Astrocyte (in vitro differentiated cells and primary cell): ENCODE results near the gene GRIA2. TPM values are rescaled to one million over a fixed set of nuclear protein-coding genes. Genes with fewer than 3 reads are reported as not detected.

Source experiments
- DNase-seq: peaks from one replicate; pipeline ENCODE4 v3.0.0-alpha.2; 2010; ENCODE audit warnings: low read depth
- FAIRE-seq: peaks from 2 replicates; lab custom pipeline; 2011; peaks lifted over from hg19 to GRCh38; lab: Jason Lieb, UNC
- H2AFZ ChIP-seq: 2 replicates; pipeline ENCODE4 v1.6.0; 2012; ENCODE audit warnings: low read depth, low read length, inconsistent platforms
- H3K27ac ChIP-seq: 2 replicates; pipeline ENCODE4 v1.5.1; 2011; ENCODE audit warnings: low read depth, low read length, inconsistent platforms
- H3K27me3 ChIP-seq: 2 replicates; pipeline ENCODE4 v1.6.0; 2011; ENCODE audit warnings: low read length, inconsistent platforms; ENCODE audit not compliant: insufficient read depth
- H3K36me3 ChIP-seq: 2 replicates; pipeline ENCODE4 v1.5.1; 2011; ENCODE audit warnings: low read length, inconsistent platforms; ENCODE audit not compliant: insufficient read depth
- H3K4me1 ChIP-seq: 2 replicates; pipeline ENCODE4 v1.5.1; 2011; ENCODE audit warnings: low read length, inconsistent platforms; ENCODE audit not compliant: insufficient read depth
- H3K4me2 ChIP-seq: 2 replicates; pipeline ENCODE4 v1.6.0; 2012; ENCODE audit warnings: low read length, inconsistent platforms
- H3K4me3 ChIP-seq: 2 replicates; pipeline ENCODE4 v1.5.1; 2011; ENCODE audit warnings: low read depth, mild to moderate bottlenecking, low read length, inconsistent platforms; ENCODE audit not compliant: insufficient read depth
- H3K79me2 ChIP-seq: 2 replicates; pipeline ENCODE4 v1.6.0; 2012; ENCODE audit warnings: mild to moderate bottlenecking, low read length, inconsistent platforms; ENCODE audit not compliant: insufficient read depth
- H3K9ac ChIP-seq: 2 replicates; pipeline ENCODE4 v1.6.0; 2012; ENCODE audit warnings: mild to moderate bottlenecking, low read length, inconsistent platforms
- H3K9me3 ChIP-seq: 2 replicates; pipeline ENCODE4 v1.5.1; 2012; ENCODE audit warnings: low read depth, mild to moderate bottlenecking, low read length, inconsistent platforms; ENCODE audit not compliant: insufficient read depth
- H4K20me1 ChIP-seq: 2 replicates; pipeline ENCODE4 v1.6.0; 2012; ENCODE audit warnings: low read length, inconsistent platforms; ENCODE audit not compliant: insufficient read depth
- H3K27ac Mint-ChIP-seq: one replicate; pipeline ENCODE4 v1.8.0; 2021; ENCODE audit warnings: mild to moderate bottlenecking, mixed read lengths; ENCODE audit not compliant: unreplicated experiment
- H3K27me3 Mint-ChIP-seq: one replicate; pipeline ENCODE4 v1.8.0; 2021; ENCODE audit warnings: low read depth, mixed read lengths; ENCODE audit not compliant: unreplicated experiment
- H3K36me3 Mint-ChIP-seq: one replicate; pipeline ENCODE4 v1.8.0; 2021; ENCODE audit warnings: low read depth, mixed read lengths; ENCODE audit not compliant: unreplicated experiment
- H3K4me1 Mint-ChIP-seq: one replicate; pipeline ENCODE4 v1.8.0; 2021; ENCODE audit warnings: low read depth, mixed read lengths; ENCODE audit not compliant: unreplicated experiment
- H3K4me3 Mint-ChIP-seq: one replicate; pipeline ENCODE4 v1.8.0; 2021; ENCODE audit warnings: mild to moderate bottlenecking, moderate library complexity, mixed read lengths; ENCODE audit not compliant: unreplicated experiment
- H3K9me3 Mint-ChIP-seq: one replicate; pipeline ENCODE4 v1.8.0; 2021; ENCODE audit warnings: mild to moderate bottlenecking, mixed read lengths; ENCODE audit not compliant: unreplicated experiment
- EZH2 ChIP-seq: IDR thresholded peaks from 2 replicates; pipeline ENCODE4 v1.6.1; 2012; ENCODE audit warnings: mild to moderate bottlenecking, low read length, inconsistent platforms; ENCODE audit not compliant: insufficient read depth
- total RNA-seq: library from RNA; stranded (reverse); gene quantifications from 2 replicates; pipeline ENCODE4 v1.2.1, GENCODE V29; 2021
- TF ChIP-seq, protein P1 (sequence below): IDR thresholded peaks from 2 replicates; pipeline ENCODE4 v1.5.1; 2011; ENCODE audit warnings: low read depth, mild to moderate bottlenecking, inconsistent platforms, low read length, moderate library complexity; ENCODE audit not compliant: insufficient read depth

GRIA2 gene
- total RNA-seq, 1 donor from 2014 or later, result not detected

DNA sequence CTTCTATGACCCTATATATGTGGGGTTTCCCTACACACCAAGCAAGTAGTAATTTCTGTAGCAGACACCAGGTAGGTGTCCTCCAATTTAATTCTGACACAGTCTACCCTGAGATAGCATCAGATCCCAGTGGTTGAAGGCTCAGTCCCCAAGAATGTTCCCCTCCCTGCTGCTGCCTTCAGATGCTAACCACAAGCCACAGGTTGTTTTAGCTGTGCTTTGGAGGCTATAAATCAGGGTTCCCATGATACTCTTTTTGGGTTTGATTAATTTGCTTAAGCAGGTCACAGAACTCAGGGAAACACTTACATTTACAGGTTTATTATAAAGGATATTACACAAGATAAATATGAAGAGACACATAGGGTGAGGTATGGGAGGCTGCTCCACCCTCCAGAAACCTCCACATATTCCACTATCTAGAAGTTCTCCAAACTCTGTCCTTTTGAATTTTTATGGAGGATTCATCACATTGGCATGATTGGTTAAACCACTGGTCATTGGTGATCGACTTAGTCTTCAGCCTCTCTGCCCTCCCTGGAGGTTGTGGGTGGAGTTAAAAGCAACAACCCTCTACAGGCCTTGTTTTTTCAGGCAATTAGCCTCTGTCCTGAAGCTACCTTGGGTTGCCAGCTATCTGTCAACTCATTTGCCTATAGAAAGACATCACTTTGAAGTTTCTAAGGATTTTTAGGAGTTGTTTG, 50.8 kb downstream of the GRIA2 start:
- H3K4me2 ChIP-seq, result peak overlapping the region; percentile 58
- peaks cover 10% of the 10 kb centered on the region for H3K4me1 ChIP-seq
- DNase-seq (peak; percentile 74), FAIRE-seq (no peak)
- Mint-ChIP-seq H3K9me3 (peaks cover 5% of the 10 kb centered on the region), H3K27ac (peak overlapping the region; percentile 89), H3K36me3 (no peaks in the 10 kb centered on the region), H3K4me3 (peak overlapping the region; percentile 6), H3K27me3 (peaks cover 2% of the 10 kb centered on the region), H3K4me1 (peaks cover 15% of the 10 kb centered on the region)
- H3K9ac ChIP-seq, result no peak overlapping the region
- H2AFZ ChIP-seq, result no peak overlapping the region
- H3K4me3 ChIP-seq, result no peak overlapping the region
- peak overlapping the region; percentile 18 for H3K27ac ChIP-seq
- no peaks in the 10 kb centered on the region for H3K9me3 ChIP-seq
- H3K79me2 ChIP-seq, result no peaks in the 10 kb centered on the region
- TF ChIP-seq, protein P1, sequence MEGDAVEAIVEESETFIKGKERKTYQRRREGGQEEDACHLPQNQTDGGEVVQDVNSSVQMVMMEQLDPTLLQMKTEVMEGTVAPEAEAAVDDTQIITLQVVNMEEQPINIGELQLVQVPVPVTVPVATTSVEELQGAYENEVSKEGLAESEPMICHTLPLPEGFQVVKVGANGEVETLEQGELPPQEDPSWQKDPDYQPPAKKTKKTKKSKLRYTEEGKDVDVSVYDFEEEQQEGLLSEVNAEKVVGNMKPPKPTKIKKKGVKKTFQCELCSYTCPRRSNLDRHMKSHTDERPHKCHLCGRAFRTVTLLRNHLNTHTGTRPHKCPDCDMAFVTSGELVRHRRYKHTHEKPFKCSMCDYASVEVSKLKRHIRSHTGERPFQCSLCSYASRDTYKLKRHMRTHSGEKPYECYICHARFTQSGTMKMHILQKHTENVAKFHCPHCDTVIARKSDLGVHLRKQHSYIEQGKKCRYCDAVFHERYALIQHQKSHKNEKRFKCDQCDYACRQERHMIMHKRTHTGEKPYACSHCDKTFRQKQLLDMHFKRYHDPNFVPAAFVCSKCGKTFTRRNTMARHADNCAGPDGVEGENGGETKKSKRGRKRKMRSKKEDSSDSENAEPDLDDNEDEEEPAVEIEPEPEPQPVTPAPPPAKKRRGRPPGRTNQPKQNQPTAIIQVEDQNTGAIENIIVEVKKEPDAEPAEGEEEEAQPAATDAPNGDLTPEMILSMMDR, result no peak
- TF ChIP-seq EZH2, result no peak
- no peaks in the 10 kb centered on the region for H3K36me3 ChIP-seq
- no peaks in the 10 kb centered on the region for H4K20me1 ChIP-seq
- H3K27me3 ChIP-seq, result no peaks in the 10 kb centered on the region

DNA sequence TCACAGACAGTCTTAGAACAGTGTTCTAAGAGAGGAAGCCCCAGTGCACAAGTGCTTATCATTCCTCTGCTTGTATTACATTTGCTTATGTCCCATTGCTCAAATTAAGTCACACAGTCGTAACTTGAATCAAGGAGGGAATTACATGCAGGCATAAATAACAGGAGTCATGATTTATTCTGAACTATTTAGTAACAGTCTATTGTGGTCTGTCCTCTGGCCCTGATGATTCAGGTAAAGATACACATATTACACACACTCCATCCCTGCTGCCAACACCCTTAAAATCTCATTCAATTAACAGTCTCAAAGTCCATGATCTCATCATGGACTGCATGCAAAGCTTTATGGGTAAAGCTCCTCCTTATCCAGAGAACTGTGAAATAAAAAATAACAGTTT, 60.1 kb downstream of the GRIA2 start:
- H3K9me3 ChIP-seq, result no peaks in the 10 kb centered on the region
- H3K4me3 ChIP-seq, result no peak overlapping the region
- no peaks in the 10 kb centered on the region for H3K4me1 Mint-ChIP-seq
- no peak overlapping the region for H3K27ac ChIP-seq
- peak; percentile 23 for DNase-seq
- no peak for FAIRE-seq
- peaks cover under 1% of the 10 kb centered on the region for H3K9me3 Mint-ChIP-seq
- no peak overlapping the region for H2AFZ ChIP-seq
- H3K4me3 Mint-ChIP-seq, result no peak overlapping the region
- no peaks in the 10 kb centered on the region for H3K36me3 ChIP-seq
- H3K27me3 ChIP-seq, result no peaks in the 10 kb centered on the region
- no peak overlapping the region for H3K27ac Mint-ChIP-seq
- TF ChIP-seq EZH2, result no peak
- TF ChIP-seq, protein P1, result no peak
- H3K36me3 Mint-ChIP-seq, result no peaks in the 10 kb centered on the region
- no peak overlapping the region for H3K4me2 ChIP-seq
- H3K27me3 Mint-ChIP-seq, result no peaks in the 10 kb centered on the region
- no peaks in the 10 kb centered on the region for H3K79me2 ChIP-seq
- no peaks in the 10 kb centered on the region for H3K4me1 ChIP-seq
- no peak overlapping the region for H3K9ac ChIP-seq
- H4K20me1 ChIP-seq, result no peaks in the 10 kb centered on the region

DNA sequence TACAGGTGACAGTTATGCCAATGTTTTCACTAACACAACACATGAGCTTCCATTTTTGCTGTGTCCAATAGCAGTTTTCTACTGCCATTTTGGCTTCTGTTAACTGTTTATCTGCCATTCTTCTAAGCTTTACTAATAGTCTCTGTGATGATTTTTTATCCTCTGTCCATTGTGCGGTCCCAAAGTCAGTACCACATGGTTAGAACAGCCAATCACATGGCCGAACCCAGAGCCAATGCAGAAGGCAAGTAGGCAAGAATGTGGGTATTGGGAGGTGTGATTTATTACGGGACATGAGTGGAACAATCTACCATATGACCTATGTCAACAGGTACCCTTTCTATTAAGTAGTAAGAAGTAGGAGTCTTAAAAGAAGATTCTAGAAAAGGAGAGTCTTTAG, 61.5 kb downstream of the GRIA2 start:
- FAIRE-seq (no peak), DNase-seq (no peak)
- Histone ChIP-seq H4K20me1 (no peaks in the 10 kb centered on the region), H3K36me3 (no peaks in the 10 kb centered on the region), H3K79me2 (no peaks in the 10 kb centered on the region), H3K27ac (no peak overlapping the region), H3K9me3 (no peaks in the 10 kb centered on the region), H3K4me1 (no peaks in the 10 kb centered on the region), H3K4me3 (no peak overlapping the region), H3K4me2 (no peak overlapping the region), H2AFZ (no peak overlapping the region), H3K27me3 (no peaks in the 10 kb centered on the region), H3K9ac (no peak overlapping the region)
- TF ChIP-seq, protein P1, result no peak
- H3K4me3 Mint-ChIP-seq, result no peak overlapping the region
- H3K4me1 Mint-ChIP-seq, result no peaks in the 10 kb centered on the region
- no peaks in the 10 kb centered on the region for H3K36me3 Mint-ChIP-seq
- H3K27me3 Mint-ChIP-seq, result no peaks in the 10 kb centered on the region
- no peak overlapping the region for H3K27ac Mint-ChIP-seq
- no peaks in the 10 kb centered on the region for H3K9me3 Mint-ChIP-seq
